GM23338 (cell line): Measurements from ENCODE around the gene FBXO11.

Source experiments
- CREB1 ChIP-seq: fragments of 250-450 bp; sonication (Bioruptor Pico); IDR thresholded peaks from 2 replicates; pipeline ENCODE4 v1.5.0; 2020; ENCODE audit warnings: low read depth, mild to moderate bottlenecking, moderate library complexity
- CTCF ChIP-seq, 2 experiments: fragments of 200-600 bp in 1 of 2; sonication (generic) in 1 of 2; conservative IDR thresholded peaks; 2 replicates each; pipeline versions ENCODE4 v1.5.1 to v1.6.1; 2016 to 2017; ENCODE audit warnings: antibody characterized with exemption in 2 of 2, low read depth in 2 of 2, mild to moderate bottlenecking in 2 of 2, moderate library complexity in 1 of 2
- EZH2 ChIP-seq: fragments of 200-600 bp; sonication (generic); IDR thresholded peaks from one replicate; pipeline ENCODE4 v1.8.0; 2017; ENCODE audit warnings: antibody characterized with exemption, mild to moderate bottlenecking, low read depth; ENCODE audit not compliant: unreplicated experiment
- EZH2phosphoT487 ChIP-seq: fragments of 200-600 bp; sonication (generic); IDR thresholded peaks from one replicate; pipeline ENCODE4 v1.8.1; 2018; ENCODE audit warnings: antibody characterized with exemption; ENCODE audit not compliant: unreplicated experiment
- JUNB ChIP-seq: IDR thresholded peaks from one replicate; pipeline ENCODE4 v1.6.1; 2016; ENCODE audit warnings: antibody characterized with exemption; ENCODE audit not compliant: unreplicated experiment
- NANOG ChIP-seq: IDR thresholded peaks from 2 replicates; pipeline ENCODE4 v1.6.1; 2016; ENCODE audit warnings: antibody characterized with exemption, borderline replicate concordance

- TF ChIP-seq CTCF (conservative IDR thresholded peaks at IDR 0.05; ENCODE audit: low read depth in 2 of 2) (no peak), EZH2 (no peak), CREB1 (CRISPR knock-in tag) (no peak), JUNB (no peak), EZH2phosphoT487 (no peak), NANOG (no peak)
These were observed 94.6 kb downstream of the FBXO11 start for GRCh38 chr2:47811668-47812067.
